Stimulated activated CD8-positive, alpha-beta memory T cell treated with anti-CD3 and anti-CD28 coated beads, Interleukin-12 subunit alpha, Interleukin-12 subunit beta, amount 100 ng/mL, for 24 hours (primary cell): ENCODE data around the gene FASTK.
A peak's percentile ranks its signal among the peaks of the same experiment; 100 is the strongest.

Experiments used
- DNase-seq: peaks from one replicate; pipeline ENCODE4 v3.0.0-alpha.2; 2020; ENCODE audit errors: extremely low read depth

The FASTK gene

GRCh38 chr7:151065516-151065915, 15.1 kb downstream of the FASTK start:
- no peak for DNase-seq

DNA sequence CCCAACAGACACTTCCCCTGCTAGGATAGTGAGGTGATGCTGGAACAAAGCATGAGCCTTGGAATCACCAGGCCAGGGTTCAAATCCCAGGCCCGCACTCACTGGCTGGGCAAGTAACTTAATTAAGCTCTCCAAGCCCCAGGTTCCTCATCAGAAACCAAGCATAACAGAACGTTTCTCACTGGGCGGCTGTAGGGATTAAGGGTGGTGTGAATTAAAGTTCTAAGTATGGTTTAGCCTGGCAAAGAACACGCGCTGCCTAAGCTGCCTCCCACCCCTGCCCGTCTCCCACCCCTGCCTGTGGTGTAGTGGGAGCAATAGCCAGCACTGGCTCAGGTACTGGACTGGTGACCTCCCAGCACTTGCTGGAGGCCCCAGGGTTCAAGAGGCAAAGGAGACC, 15.6 kb downstream of the FASTK start:
- no peak for DNase-seq

- no peak for DNase-seq
Measured at GRCh38 chr7:151064454-151064853, 16.2 kb downstream of the FASTK start.

DNA sequence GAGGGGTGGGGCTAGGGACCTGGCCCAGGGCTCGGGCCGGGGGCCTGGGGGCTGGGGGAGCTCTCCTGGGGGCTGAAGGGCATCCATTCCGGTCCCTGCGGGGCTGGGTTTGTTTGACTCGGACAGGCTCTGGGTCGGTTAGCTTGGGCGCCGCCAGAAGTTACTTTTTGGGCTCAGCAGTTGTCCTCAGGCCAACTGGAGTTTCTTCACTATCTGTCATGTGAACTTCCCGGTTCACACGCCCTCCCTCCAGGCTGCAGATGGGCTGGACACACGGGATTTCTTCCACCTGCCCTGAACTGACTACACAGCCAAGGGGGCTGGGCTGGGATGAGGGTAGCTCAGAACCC, 17.4 kb downstream of the FASTK start:
- no peak for DNase-seq

DNA sequence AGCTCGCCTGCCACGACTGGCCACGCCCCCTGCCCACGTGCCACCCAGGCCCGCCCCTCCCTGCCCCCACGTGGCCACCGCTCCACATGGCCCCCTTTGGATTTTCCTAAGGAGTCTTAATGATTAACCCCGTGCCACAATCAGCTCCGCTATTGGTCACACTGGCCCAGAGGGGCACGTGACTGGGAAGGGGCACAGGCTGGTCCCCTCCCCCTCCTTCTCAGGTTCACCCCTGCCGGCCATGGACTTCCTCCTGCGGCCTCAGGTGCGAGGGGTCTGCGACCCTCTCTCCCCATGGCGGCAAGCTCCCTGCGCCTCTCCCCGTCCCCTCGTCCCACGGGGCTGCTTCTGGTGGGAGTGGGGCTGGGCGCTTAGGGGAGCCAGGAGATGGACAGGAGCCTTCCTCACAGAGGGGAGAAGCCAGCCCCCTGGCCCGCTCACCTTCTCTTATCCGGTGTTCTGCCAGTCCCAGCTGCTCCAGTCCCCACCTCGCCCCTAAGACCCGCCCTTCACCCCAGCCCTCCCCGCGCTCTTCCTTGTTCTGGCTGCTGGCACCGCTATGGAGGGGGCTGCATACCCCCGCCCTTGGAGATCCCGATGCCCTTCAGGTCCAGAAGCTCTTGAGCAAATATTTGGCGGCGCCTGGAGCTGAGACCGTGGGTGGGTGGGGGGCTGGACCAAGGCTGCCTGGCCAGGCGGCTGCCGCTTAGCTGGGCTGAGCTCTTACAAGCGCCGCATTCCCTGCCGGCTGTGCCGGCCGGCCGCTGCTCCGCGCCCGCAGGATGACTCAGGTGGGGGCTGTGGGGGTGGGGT, 18.0 kb downstream of the FASTK start:
- no peak for DNase-seq

- no peak for DNase-seq
Measured at GRCh38 chr7:151062111-151062398, 18.6 kb downstream of the FASTK start.

DNA sequence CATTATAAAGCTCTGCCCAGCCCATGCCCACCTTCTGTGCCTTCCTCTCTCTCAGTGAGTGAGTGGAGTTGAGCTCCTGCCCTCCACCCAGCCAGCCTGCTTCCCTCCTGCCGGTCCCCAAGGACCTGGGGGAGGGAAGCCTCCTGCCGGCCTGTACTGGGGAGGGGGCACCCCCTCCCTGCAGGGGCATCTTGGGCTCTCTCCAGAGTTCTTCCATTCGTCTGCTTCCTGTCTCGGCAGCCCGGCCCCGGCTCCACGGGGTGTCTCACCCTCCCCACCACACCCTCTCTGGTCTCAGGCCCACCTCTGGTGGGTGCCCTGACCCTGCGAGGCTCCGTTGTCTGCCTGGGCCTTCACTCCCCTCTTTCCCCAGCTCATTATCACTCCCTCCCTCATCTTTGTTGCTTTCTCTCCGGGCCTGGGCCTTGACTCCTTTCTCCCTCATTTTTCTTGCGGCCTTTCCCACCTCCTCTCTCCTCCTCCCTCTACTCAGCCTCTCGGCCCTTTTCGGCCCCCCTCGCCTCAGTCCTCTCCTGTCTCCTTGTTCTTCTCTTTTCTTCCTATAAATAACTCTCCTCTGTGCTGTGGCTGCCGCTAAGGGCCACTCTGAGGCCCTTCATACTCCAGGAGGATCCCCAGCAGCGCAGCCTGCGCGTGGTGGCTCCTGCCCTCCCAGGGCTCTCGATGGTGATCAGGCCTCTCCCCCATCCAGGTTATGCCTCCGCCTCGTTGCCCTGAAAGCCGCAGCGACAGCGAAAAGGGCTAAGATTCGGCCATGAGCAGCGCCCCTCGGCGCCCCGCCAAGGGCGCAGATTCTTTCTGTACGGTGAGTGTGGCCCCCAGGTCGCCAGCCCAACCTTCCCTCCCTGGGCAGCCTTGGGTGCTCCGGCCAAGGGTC, 19.1 kb downstream of the FASTK start:
- DNase-seq: no peak

GRCh38 chr7:151060416-151061212, 20.0 kb downstream of the FASTK start:
- DNase-seq: no peak

DNA sequence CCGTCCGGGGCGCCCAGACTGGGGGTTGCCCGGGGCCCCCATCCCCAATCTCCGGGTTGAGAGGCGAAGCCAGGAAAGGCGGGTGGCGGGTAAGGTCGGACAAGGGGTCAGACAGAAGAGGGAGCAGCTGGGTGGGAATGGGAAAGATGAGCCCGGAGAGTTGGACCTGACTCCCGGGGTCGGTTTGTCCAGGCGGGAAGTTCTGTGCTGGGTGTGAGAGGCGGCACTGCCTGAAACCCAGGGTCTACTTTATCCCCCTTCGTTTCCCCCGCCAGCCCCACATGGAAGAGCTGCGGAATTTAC, 20.5 kb downstream of the FASTK start:
- DNase-seq: no peak

- DNase-seq: peak; percentile 48
Measured at GRCh38 chr7:151059367-151060112, 21.1 kb downstream of the FASTK start, which contains the start of gene SLC4A2. SLC4A2 (plus strand) TSS chr7:151059589; CDS start chr7:151061988, 2,399 bp downstream.

GRCh38 chr7:151058781-151059366, 21.7 kb downstream of the FASTK start:
- DNase-seq: no peak

GRCh38 chr7:151057989-151058780, 22.4 kb downstream of the FASTK start:
- peak; percentile 94 for DNase-seq

DNA sequence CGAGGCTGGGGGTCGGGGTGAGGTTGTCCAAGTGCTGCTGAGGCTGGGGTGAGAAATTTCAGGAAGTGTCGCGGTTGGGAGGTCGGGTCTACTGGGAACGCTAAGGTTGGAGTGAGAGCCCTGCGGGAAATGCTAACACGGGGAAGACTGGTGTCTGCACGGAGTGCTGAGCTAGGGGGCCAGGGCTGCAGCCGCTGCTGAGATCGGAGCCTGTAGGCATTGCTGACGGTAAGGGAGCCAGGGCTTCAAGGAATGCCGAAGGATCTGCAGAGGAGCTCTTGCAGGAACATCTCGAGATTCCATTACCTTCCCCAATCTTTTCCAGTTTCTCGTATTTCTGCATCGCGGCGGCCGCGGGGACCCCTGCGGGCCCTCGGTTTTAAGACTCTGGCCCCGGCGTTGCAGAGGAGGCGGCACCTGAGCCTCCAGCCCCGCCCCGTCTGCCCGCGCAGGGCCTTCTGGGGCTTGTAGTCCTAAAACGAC, 23.1 kb downstream of the FASTK start, which contains the start of gene CDK5:
Gene CDK5 (minus strand): TSS at position 392 of the 483 bp plus-strand sequence. CDS start 49 bp downstream, at position 343.
- no peak for DNase-seq

GRCh38 chr7:151056666-151057505, 23.7 kb downstream of the FASTK start:
- DNase-seq: no peak

DNA sequence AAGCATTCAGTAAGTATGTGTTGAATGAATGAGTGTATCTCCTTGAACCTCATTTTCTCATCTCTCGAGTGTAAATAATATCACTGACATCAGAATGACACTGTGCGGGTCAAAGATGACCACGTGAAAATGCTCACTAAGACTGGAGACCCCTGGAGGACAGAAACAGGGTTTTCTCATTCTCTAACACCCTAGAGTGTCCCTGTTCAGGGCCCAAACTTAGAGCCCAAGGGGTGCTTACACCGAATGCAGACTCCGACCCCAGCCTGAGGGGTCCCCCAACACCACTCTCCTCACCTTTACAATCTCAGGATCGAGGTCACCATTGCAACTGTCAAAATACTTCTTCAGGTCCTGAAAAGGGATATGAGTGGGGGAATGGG, 24.3 kb downstream of the FASTK start:
- no peak for DNase-seq

- DNase-seq: no peak
Measured at GRCh38 chr7:151053751-151054150, 26.9 kb downstream of the FASTK start.

DNA sequence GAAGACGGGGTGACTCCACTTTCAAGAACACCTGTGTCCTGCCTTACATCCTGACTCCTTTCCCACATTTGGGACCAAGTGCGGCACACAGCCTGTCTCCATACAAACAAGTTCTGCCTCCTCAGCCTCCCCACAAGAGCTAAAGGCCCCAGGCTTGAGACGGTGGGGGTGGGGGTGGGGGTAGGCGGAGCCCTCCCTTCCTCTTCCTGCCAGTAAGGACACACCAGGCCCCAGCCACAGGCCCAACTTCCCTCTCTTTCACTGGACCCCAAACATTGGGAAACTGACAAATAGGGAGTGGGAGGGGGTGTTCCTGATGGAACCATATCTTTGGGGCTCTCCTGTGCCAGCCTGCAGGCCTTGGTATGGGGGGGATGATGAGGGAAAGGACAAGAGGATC, 27.5 kb downstream of the FASTK start:
- DNase-seq: no peak

DNA sequence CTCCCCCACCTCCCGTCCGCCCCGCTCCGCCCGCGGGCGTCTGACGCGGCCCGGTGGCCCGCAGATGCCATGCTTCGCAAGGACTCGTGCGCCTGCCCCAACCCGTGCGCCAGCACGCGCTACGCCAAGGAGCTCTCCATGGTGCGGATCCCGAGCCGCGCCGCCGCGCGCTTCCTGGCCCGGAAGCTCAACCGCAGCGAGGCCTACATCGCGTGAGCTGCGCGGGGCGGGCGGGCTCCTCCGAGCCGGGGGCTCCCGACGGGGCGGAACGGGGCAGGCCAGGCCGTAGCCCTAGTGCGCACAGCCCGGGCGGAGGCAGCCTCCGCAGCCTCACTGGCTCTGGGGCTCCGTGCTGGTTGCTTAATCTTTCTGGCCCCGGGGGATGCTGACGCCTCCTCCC, 29.5 kb downstream of the FASTK start:
- peak; percentile 20 for DNase-seq

GRCh38 chr7:151048911-151049463, 31.6 kb downstream of the FASTK start:
- no peak for DNase-seq
